Activated CD4-positive, alpha-beta T cell treated with anti-CD3 and anti-CD28 coated beads for 24 hours (primary cell): ENCODE data around the gene SRGAP2.
"Not testable (repeated sequence)": the region's sequence is repeated elsewhere in the genome, so short reads cannot be mapped to it uniquely, and the experiment has no call there.

ENCODE experiments used
- DNase-seq, 2 donors: peaks; one replicate each; pipeline ENCODE4 v3.0.0-alpha.2; 2020; ENCODE audit warnings: low read depth in 2 of 2

Gene SRGAP2

DNA sequence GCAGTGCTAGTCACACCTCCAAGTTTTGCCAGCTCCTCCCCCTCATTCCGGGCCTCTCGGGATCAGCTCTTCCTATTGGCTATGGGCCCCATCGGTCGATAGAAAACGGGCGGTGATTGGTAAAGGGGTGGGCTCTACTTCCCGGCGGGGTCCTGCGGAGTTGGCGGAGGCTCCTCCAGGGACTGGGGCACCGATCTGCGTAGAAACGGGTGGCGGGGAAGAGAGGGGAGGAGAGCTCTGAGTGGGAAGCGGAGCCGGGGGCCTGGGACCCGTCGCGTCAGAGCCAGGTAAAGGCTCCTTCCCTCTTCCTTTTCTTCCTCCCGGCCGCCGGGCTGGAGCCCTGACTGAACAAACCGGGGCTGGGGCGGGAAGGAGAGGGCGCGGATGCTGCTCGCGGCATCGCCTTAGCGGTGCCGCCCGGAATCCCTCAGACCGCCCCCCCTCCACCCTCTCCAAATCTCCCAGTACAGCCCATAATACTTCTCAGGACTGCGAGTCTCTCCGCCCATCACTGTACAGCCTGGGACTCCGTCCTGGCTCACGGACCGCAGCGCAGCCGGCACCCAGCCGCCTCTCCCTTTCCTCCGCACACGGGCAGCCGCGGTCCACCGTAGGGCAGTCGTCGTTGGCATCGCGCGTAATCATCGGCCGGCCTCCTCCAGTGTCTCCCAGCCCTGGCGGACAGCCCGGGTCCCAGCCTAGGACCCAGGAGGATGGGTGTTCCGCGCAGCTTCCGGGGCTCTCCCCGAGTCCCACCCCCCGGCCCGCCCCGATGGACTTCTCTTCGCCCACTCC lies at the start of gene SRGAP2:
Gene SRGAP2, plus strand, starts transcription at position 178 of the 795 bp plus-strand sequence. CDS start 2,430 bp downstream, outside the sequence.
- peak; percentile 11 to 34 for DNase-seq

DNA sequence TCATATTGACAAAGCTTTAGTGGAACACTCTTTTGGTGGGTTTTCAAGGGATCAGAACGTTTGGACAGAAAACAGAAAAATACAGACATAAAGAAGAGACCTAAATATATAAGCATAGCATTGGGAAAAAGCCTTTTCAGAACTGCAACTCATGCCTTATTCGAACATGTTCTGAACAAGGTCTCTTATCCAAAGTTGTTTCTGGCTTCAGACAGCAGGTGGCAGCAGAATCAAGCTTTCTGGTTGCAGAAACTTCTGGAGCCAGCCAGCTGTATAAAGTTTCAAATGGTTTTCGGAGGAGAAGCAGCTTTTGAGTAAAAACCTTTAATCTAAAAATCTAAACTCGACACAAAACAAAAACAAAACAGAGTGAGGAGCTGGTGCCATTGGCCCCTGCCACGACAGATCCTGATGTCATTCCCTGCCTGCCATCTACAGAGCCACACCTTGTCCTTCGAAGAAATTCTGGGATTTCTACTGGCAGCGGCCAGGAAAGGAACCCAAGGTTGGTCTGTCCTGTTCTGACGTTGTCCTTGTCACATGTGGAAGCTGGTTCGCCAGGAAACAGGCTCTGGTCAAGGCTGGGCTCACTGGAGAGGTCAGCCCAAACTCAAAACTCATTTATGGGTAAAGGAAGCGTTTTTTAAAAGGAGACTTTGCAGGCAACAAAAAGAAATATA lies 35.9 kb upstream of the SRGAP2 start:
- not testable (repeated sequence) for DNase-seq

DNA sequence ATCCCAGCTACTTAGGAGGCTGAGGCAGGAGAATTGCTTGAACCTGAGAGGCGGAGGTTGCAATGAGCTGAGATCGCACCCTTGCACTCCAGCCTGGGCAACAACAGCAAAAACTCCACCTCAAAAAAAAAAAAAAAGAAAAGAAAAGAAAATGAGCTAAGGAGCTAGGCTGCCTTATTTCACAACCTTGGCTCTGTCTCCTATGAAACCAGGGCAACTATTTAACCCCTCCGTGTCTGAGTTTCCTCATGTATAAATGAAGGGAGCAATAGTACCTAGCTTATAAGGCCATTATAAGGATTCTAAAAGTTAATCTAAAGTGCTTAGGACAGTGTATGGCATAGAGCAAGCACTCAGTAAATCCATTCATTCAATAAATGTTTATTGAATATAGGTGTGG lies 33.5 kb upstream of the SRGAP2 start:
- DNase-seq = not testable (repeated sequence)

DNA sequence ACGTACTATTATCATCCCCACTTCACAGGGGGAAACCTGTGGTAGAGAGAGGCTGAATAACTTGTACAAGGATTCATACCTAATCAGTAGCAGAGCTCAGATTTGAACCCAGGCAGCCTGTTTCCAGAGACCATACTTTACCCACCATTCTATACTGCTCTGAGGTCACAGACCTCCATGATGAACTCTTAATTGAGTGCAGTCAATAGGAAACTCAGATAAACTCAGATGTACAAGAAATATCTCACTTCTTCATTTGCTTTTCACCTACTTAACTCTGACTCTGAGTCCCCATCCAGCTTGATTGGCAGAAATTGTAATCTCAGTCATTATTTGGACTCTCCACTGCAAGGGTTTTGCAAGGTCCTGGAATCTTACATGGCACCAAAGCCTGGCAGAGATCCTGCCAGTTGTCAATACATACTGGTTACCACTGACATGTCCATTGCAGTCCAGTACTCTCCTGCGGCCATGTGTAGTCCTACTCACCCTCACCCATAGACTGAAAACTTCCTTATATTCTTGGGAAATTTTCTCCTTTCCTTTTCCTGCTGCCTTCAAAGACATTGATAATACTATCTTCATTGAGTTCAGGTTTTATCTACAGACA lies 30.1 kb upstream of the SRGAP2 start:
- not testable (repeated sequence) for DNase-seq

GRCh38 chr1:206174182-206174868 lies 29.0 kb upstream of the SRGAP2 start:
- not testable (repeated sequence) for DNase-seq

DNA sequence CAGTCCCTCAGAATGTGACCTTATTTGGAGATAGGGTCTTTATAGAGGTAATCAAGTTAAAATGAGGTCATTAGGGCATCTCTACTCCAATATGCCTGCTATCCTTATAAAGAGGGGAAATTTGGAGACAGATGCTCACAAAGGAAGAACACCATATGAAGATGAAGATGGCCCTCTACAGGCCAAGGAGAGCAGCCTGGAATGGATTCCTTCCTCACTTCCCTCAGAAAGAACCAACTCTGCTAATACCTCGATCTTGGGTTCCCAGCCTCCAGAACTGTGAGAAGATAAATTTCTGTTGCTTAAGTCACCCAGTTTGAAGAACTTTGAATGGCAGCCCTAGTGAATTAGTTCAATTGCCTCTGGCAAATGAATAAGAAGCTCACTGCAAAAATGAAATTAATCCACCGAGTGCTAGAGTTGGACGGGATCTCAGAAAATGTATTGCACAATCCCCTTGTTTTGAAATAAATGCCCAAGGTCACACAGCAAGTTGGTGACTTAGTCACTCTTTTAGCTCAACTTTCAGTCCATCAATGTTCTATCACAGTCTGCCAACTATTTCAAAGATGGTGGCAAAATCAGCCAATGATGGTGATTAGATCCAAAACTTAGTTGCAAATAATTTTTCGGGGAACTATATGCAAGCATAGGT lies 27.8 kb upstream of the SRGAP2 start:
- DNase-seq = not testable (repeated sequence)

DNA sequence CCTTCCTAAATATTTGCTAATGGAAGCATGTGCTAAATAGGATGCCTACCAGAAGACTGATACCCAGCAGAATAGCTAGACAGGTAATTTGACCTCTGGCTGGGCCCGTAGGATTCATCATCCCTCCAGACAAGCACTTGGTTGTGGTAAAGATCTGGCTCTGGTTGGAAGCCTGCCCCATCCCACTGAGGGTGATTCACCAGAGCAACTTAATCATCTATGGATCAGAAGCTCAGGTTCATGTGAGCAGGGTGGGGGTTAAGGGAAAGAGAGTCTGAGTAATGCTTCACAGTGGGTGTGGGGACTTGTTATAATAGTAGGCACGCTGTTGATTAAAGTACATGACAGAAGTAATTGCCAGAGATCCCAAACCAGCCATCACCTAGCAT lies 27.2 kb upstream of the SRGAP2 start:
- DNase-seq = not testable (repeated sequence)

- not testable (repeated sequence) for DNase-seq
Measured at GRCh38 chr1:206178061-206178989, 25.0 kb upstream of the SRGAP2 start.

DNA sequence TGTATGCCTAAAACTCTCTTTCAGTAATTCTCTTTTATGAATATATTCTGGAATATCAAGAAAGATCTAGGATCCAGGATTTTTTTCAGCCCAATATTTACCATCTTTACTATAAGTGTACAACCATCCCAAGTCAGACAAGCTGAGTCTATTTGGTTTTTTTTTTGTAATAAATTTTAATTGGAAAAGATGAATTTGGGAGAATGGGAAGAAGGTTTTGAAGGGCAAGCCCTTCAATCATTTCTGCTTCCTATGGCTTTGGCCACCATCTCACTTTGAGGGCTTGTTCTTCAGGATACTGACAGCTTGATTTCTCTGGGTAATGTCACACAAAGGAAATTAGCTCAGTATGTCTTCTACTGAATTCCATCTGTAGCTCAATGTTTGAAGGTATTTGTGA lies 23.7 kb upstream of the SRGAP2 start:
- DNase-seq = not testable (repeated sequence)

- not testable (repeated sequence) for DNase-seq
Measured at GRCh38 chr1:206182368-206183317, 20.7 kb upstream of the SRGAP2 start.

DNA sequence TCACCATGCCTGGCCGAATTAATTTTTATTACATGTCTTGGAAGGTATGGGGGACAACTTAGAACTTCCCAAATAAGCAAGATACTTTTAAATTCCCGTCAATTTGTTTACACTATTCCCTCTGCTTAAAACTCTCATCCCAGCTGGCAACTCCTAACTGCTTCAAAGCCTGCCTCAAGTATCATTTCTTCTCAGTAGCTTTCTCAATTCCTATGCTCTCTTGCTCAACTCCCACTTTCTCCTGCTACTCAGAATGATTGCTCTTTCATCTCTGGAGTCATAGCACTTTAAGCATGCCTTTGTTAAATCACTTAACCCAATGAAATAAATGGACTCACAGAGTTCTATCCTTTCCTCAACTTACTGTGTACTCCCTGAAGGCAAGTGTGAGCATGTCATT lies 19.6 kb upstream of the SRGAP2 start:
- not testable (repeated sequence) for DNase-seq

- not testable (repeated sequence) for DNase-seq
Measured at GRCh38 chr1:206185778-206186177, 17.6 kb upstream of the SRGAP2 start.

- DNase-seq = not testable (repeated sequence)
Measured at GRCh38 chr1:206186826-206187225, 16.5 kb upstream of the SRGAP2 start.

DNA sequence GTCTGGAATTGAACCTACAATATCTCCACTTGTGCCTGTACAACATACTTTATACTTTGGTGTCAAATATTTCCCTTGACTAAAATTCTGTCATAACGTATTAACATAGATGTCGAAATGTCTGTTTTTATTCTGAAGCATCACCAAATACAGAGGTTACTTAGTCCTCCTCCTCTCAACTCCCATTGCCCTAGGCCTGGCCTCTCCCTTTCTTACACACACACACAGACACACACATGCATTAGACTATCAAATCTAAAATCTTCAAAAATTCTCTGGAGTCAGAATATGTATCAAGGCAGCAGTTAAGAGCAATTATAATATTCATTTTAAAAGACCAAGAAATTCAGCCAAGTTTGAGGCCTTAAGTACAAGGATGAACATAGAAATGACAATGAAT lies 8.2 kb upstream of the SRGAP2 start:
- not testable (repeated sequence) for DNase-seq

- DNase-seq = not testable (repeated sequence)
Measured at GRCh38 chr1:206196748-206197424, 6.5 kb upstream of the SRGAP2 start.

DNA sequence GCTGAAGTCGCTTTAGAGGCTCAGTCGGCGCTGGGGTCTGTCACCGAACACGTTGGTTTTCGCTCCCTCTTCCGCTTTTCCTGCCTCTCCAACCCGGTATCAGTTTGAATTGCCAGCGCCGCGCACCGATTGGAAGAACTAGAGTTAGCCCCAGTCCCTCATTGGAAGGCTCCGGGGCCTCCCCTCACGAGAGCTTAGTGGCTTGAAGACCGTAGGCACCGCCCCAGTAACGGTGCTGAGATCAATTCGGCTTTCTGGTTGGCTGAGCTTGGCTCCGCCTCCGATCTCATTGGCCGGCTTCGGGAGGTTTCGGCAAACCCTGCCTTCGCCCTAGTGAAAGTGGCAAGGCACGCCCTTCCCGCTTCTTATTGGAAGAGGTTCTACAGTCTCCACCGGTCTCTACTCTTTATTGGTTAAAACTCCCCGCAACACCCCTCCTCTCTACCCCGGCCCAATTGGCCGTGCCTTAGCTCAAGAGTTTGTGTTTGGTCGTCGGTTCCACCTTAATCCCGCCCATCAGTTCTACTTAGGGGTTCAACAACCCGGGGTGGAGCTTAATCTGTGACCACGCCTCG lies 465 bp upstream of the SRGAP2 start, which contains the start of gene FAM72A:
Gene FAM72A, minus strand, starts transcription at position 51 of the 575 bp plus-strand sequence. CDS start 814 bp downstream, outside the sequence.
- DNase-seq = peak; percentile 89 to 90

DNA sequence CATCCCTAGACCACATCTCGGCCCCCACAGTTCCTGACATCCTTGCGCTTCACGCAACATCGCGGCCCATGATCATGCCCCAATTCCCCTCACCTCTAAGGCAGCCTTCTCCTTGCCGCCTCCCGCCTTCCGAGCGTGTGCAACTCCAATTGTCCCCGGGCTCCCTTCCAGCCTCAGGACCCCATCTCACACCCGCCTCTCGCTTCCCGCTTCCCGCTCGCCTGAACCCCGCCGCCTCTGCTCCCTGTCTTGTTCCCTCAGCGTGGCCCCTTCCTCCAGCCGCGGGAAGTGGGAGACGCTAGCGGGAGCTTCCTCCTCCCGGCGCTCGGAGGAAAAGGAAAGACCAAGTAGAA lies 794 bp downstream of the SRGAP2 start:
- DNase-seq = not testable (repeated sequence)

DNA sequence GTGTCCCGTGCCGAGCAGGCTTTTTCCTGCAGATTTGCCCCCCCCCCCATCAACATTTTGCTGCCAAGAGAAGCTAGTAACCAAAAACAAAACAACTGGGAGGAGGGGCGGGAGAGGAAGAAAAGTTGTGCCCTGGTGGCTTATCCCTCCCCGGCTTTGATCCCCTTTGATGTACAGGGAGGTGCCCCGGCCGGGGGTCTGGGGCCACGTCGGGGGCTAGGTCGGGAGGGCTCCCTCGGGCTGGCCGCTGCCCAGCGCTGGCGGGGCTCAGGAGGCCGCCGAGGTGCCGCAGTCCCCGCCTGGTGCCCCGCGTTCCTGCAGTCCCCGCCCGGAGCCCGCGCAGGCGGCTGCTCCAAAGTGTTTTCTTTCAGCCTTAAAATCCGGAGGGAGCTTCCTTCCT lies 1.5 kb downstream of the SRGAP2 start:
- not testable (repeated sequence) for DNase-seq
